Lower lobe of right lung (tissue), 2 donors: ENCODE data around the gene BCL2. TPM values are rescaled to one million over a fixed set of nuclear protein-coding genes. Genes with fewer than 3 reads are reported as not detected.
A peak's percentile ranks its signal among the peaks of the same experiment; 100 is the strongest.

Experiments used
- ATAC-seq, 2 donors: fragments of 200-7000 bp; cut with Tn5 transposase; one replicate each; pipeline ENCODE4 v1.9.1; 2020 to 2022; ENCODE audit warnings: mild to moderate bottlenecking in 2 of 2, moderate library complexity in 2 of 2
- DNase-seq: peaks from one replicate; pipeline ENCODE4 v3.0.0-alpha.2; 2020
- H3K27ac ChIP-seq: fragments of 200-600 bp; one replicate; pipeline ENCODE4 v1.8.0; 2022
- H3K27me3 ChIP-seq: fragments of 200-600 bp; one replicate; pipeline ENCODE4 v1.8.0; 2022; ENCODE audit warnings: low read depth
- H3K36me3 ChIP-seq: fragments of 200-600 bp; one replicate; pipeline ENCODE4 v1.8.0; 2022; ENCODE audit warnings: mild to moderate bottlenecking
- H3K4me1 ChIP-seq: fragments of 200-600 bp; one replicate; pipeline ENCODE4 v1.8.0; 2022
- H3K4me3 ChIP-seq: fragments of 200-600 bp; one replicate; pipeline ENCODE4 v1.8.0; 2022; ENCODE audit warnings: mild to moderate bottlenecking
- H3K9me3 ChIP-seq: fragments of 200-600 bp; one replicate; pipeline ENCODE4 v1.8.0; 2022
- CTCF ChIP-seq: fragments of 200-600 bp; IDR thresholded peaks from one replicate; pipeline ENCODE4 v1.8.0; 2022; ENCODE audit warnings: antibody characterized with exemption, mild to moderate bottlenecking
- intact Hi-C: fragments of 100-400 bp; cut with DNase I; formaldehyde crosslinking; loops from one replicate; pipeline ENCODE4 v1.11.0; 2022
- total RNA-seq: library from RNA; stranded (reverse); fragmentation: NEBNext Ultra II Directional; extraction: Animal tissue kit (Norgen Biotek cat#: 25700); gene quantifications from one replicate; pipeline ENCODE4 v1.2.1, GENCODE V29; 2021
- donor health status: DM: no; HTN: yes; CAD: no; lungs with severe emphysema.

BCL2 gene
- total RNA-seq, 1 donor from 2014 or later = 11.0 TPM

- TF ChIP-seq CTCF = no peak
Observed at GRCh38 chr18:63102941-63103744, 216.4 kb downstream of the BCL2 start.

GRCh38 chr18:63100630-63101055, 218.9 kb downstream of the BCL2 start:
- no peaks in the 10 kb centered on the region for H3K27me3 ChIP-seq
- H3K27ac ChIP-seq = no peak overlapping the region
- DNase-seq = no peak
- ATAC-seq = no peak
- H3K36me3 ChIP-seq = no peaks in the 10 kb centered on the region
- intact Hi-C loops = no loop called here
- no peak for TF ChIP-seq CTCF
- no peak overlapping the region for H3K4me3 ChIP-seq
- peaks cover 17% of the 10 kb centered on the region for H3K4me1 ChIP-seq
- no peaks in the 10 kb centered on the region for H3K9me3 ChIP-seq

More at GRCh38 chr18:63102941-63103744, 216.4 kb downstream of the BCL2 start:
- no peak for DNase-seq
- no peak overlapping the region for H3K4me3 ChIP-seq
- H3K9me3 ChIP-seq = no peaks in the 10 kb centered on the region
- no peak for ATAC-seq
- no peaks in the 10 kb centered on the region for H3K36me3 ChIP-seq
- H3K4me1 ChIP-seq = peaks cover 17% of the 10 kb centered on the region
- H3K27ac ChIP-seq = no peak overlapping the region
- H3K27me3 ChIP-seq = no peaks in the 10 kb centered on the region
- intact Hi-C loops = no loop called here

- TF ChIP-seq CTCF = no peak
- peaks cover 17% of the 10 kb centered on the region for H3K4me1 ChIP-seq
- H3K36me3 ChIP-seq = no peaks in the 10 kb centered on the region
- H3K27ac ChIP-seq = peak overlapping the region; percentile 51
- H3K4me3 ChIP-seq = no peak overlapping the region
- H3K27me3 ChIP-seq = no peaks in the 10 kb centered on the region
- DNase-seq = no peak
- ATAC-seq = peak; percentile 81 to 84
- intact Hi-C loops = no loop called here
- H3K9me3 ChIP-seq = no peaks in the 10 kb centered on the region
Observed at GRCh38 chr18:63099848-63100629, 219.5 kb downstream of the BCL2 start.

- Histone ChIP-seq H3K27ac (peak overlapping the region; percentile 51), H3K4me3 (no peak overlapping the region), H3K9me3 (no peaks in the 10 kb centered on the region), H3K27me3 (no peaks in the 10 kb centered on the region), H3K36me3 (no peaks in the 10 kb centered on the region), H3K4me1 (peaks cover 17% of the 10 kb centered on the region)
- DNase-seq (no peak), ATAC-seq (peak; percentile 57 to 67)
- no peak for TF ChIP-seq CTCF
- intact Hi-C loops = no loop called here
Observed at GRCh38 chr18:63099091-63099840, 220.3 kb downstream of the BCL2 start.
